Osteoblast (primary cell): Measurements from ENCODE around the gene TMBIM1. TPM values are rescaled to one million over a fixed set of nuclear protein-coding genes. Genes with fewer than 3 reads are reported as not detected.

Source experiments
- DNase-seq: peaks from one replicate; pipeline ENCODE4 v3.0.0; 2011; ENCODE audit warnings: low spot score, mixed read lengths; ENCODE audit not compliant: insufficient read length; ENCODE audit errors: missing footprints
- H2AFZ ChIP-seq: 2 replicates; pipeline ENCODE4 v1.6.0; 2011; ENCODE audit warnings: mild to moderate bottlenecking, low read length
- H3K27ac ChIP-seq: 2 replicates; pipeline ENCODE4 v1.5.1; 2011; ENCODE audit warnings: mild to moderate bottlenecking, low read depth, low read length, moderate library complexity
- H3K27me3 ChIP-seq: 2 replicates; pipeline ENCODE4 v1.6.0; 2012; ENCODE audit warnings: mild to moderate bottlenecking, control low read depth, inconsistent platforms, low read length, moderate library complexity; ENCODE audit not compliant: insufficient read depth
- H3K36me3 ChIP-seq: 2 replicates; pipeline ENCODE4 v1.5.1; 2011; ENCODE audit warnings: mild to moderate bottlenecking, low read length, control low read depth, moderate library complexity; ENCODE audit not compliant: insufficient read depth
- H3K4me1 ChIP-seq: 2 replicates; pipeline ENCODE4 v1.5.1; 2011; ENCODE audit warnings: mild to moderate bottlenecking, low read length, control low read depth, moderate library complexity; ENCODE audit not compliant: insufficient read depth
- H3K4me2 ChIP-seq: 2 replicates; pipeline ENCODE4 v1.6.0; 2011; ENCODE audit warnings: mild to moderate bottlenecking, low read length; ENCODE audit not compliant: insufficient read depth
- H3K4me3 ChIP-seq: fragments of 200-600 bp; sonication (generic); 3 replicates; pipeline ENCODE4 v1.5.1; 2012; ENCODE audit warnings: mild to moderate bottlenecking, low read length, inconsistent platforms; ENCODE audit not compliant: insufficient read depth
- H3K79me2 ChIP-seq: 2 replicates; pipeline ENCODE4 v1.6.0; 2012; ENCODE audit warnings: mild to moderate bottlenecking, low read length, control low read depth, inconsistent platforms; ENCODE audit not compliant: insufficient read depth
- H3K9me3 ChIP-seq: 2 replicates; pipeline ENCODE4 v1.5.1; 2011; ENCODE audit warnings: low read depth, low read length, control low read depth
- H4K20me1 ChIP-seq: 2 replicates; pipeline ENCODE4 v1.6.0; 2012; ENCODE audit warnings: mild to moderate bottlenecking, low read length, control low read depth; ENCODE audit not compliant: insufficient read depth
- CTCF ChIP-seq: IDR thresholded peaks from 2 replicates; pipeline ENCODE4 v1.5.1; 2011; ENCODE audit warnings: mild to moderate bottlenecking, low read depth, low read length, moderate library complexity; ENCODE audit errors: extremely low read depth
- total RNA-seq: library from RNA; depleted of rRNA; stranded (reverse); fragments of >200 nt; gene quantifications from 2 replicates; pipeline ENCODE4 v1.2.3, GENCODE V29; 2012

Gene TMBIM1
- total RNA-seq, 1 donor = 155 TPM

GRCh38 chr2:218264773-218265561 is 27.3 kb downstream of the TMBIM1 start:
- H3K4me2 ChIP-seq = no peak overlapping the region
- H3K27ac ChIP-seq = no peak overlapping the region
- H2AFZ ChIP-seq = no peak overlapping the region
- no peaks in the 10 kb centered on the region for H3K27me3 ChIP-seq
- no peaks in the 10 kb centered on the region for H3K9me3 ChIP-seq
- peaks cover 6% of the 10 kb centered on the region for H3K4me1 ChIP-seq
- no peak overlapping the region for H3K4me3 ChIP-seq
- peaks cover 18% of the 10 kb centered on the region for H3K79me2 ChIP-seq
- H4K20me1 ChIP-seq = peaks cover 20% of the 10 kb centered on the region
- DNase-seq = peak; percentile 75
- TF ChIP-seq CTCF = no peak
- H3K36me3 ChIP-seq = peaks cover 41% of the 10 kb centered on the region

- peaks cover 9% of the 10 kb centered on the region for H3K79me2 ChIP-seq
- TF ChIP-seq CTCF = no peak
- no peak overlapping the region for H2AFZ ChIP-seq
- no peak overlapping the region for H3K4me3 ChIP-seq
- peaks cover 12% of the 10 kb centered on the region for H4K20me1 ChIP-seq
- H3K4me2 ChIP-seq = no peak overlapping the region
- DNase-seq = peak; percentile 73
- H3K27me3 ChIP-seq = no peaks in the 10 kb centered on the region
- H3K27ac ChIP-seq = no peak overlapping the region
- no peaks in the 10 kb centered on the region for H3K9me3 ChIP-seq
- H3K4me1 ChIP-seq = peaks cover 11% of the 10 kb centered on the region
- H3K36me3 ChIP-seq = peaks cover 41% of the 10 kb centered on the region
These were observed 28.3 kb downstream of the TMBIM1 start for GRCh38 chr2:218263817-218264641.

GRCh38 chr2:218262631-218263586 is 29.4 kb downstream of the TMBIM1 start:
- peaks cover 11% of the 10 kb centered on the region for H4K20me1 ChIP-seq
- peaks cover 41% of the 10 kb centered on the region for H3K36me3 ChIP-seq
- H3K4me3 ChIP-seq = no peak overlapping the region
- DNase-seq = peak; percentile 71
- no peaks in the 10 kb centered on the region for H3K9me3 ChIP-seq
- no peak overlapping the region for H2AFZ ChIP-seq
- H3K4me2 ChIP-seq = no peak overlapping the region
- peaks cover 6% of the 10 kb centered on the region for H3K79me2 ChIP-seq
- no peak for TF ChIP-seq CTCF
- H3K27me3 ChIP-seq = no peaks in the 10 kb centered on the region
- no peak overlapping the region for H3K27ac ChIP-seq
- H3K4me1 ChIP-seq = peaks cover 14% of the 10 kb centered on the region
